ENCODE data around the gene C1QTNF12. TPM values are rescaled to one million over a fixed set of nuclear protein-coding genes. Genes with fewer than 3 reads are reported as not detected.

Gene C1QTNF12
- total RNA-seq, 1 experiment from 2014 or later, result not detected

DNA sequence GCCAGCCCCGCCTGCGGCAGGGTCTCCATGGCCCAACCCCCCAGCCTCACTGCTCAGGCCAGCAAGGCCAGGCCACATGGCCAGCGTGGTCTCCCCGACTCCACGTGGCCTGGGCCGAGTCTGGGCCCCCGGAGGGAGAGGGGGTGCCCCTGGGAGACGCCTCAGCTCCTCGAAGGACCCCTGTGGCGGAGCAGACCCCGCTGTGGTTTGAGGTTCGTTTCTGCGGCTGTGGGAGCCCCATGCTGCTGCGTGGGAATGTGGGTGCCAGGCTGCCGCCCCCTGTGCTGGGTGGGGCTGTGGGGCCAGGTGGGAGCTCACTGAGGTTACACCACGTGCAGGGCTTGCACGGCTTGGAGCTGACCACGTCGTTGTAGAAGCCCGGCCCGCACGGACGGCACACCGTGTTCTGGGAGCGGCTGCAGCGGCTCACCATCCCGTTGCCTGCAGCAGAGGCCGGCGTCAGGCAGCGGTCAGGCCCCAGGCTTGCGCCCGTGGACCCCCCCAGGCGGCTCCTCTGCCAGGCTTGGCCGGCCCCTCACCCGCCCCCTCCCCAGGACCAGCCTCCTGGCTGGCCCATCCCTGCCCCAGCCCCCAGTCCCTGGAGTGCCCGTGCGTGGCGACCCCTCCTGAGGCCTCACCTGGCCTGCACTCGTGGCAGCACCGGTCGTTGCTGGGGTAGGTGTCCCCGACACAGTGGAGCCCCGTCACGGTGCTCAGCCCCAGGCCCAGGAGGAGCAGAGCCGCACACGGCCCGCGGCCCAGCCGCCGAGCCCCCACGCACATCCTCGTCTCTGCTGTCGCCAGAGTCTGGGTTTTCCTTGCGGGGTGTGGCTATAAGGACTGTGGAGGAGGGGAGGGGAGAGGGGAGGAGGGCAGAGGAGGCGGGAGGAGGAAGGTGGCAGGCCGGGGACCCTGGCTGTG lies 32.9 kb downstream of the C1QTNF12 start, which contains the start of gene TNFRSF4:
Gene TNFRSF4, minus strand, starts transcription at position 809 of the 921 bp plus-strand sequence. Its CDS starts 26 bp downstream, at position 783.
- DNase-seq (ENCODE audit: low read depth), result no peak

DNA sequence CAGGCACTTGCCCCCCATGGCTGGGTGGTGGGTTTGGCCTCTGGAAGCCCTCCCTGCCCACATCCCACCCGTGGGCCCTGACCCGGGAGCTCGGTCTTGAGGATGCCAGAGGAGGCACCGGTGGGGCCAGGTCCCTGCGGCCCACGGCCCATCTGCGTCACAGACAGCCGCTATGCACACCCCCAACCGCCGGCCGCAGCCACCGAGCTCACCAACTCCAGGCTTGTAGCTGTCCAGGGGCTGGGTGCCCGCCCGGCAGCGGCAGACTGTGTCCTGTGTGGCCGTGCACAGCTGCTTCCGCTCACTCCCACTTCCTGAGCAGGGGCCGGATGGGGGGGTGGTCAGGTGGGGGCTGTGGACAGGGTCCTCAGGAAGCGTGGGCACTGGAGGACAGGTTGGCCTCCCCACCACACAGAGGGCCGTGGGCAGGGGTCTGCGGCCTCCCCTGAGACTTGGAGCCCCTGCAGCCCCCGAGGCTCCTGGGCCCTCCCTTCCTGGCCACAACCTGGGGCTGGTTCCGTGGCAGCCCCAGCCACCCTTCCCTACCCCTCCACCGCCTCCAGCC lies 33.7 kb downstream of the C1QTNF12 start:
- no peak for DNase-seq (ENCODE audit: low read depth)

DNA sequence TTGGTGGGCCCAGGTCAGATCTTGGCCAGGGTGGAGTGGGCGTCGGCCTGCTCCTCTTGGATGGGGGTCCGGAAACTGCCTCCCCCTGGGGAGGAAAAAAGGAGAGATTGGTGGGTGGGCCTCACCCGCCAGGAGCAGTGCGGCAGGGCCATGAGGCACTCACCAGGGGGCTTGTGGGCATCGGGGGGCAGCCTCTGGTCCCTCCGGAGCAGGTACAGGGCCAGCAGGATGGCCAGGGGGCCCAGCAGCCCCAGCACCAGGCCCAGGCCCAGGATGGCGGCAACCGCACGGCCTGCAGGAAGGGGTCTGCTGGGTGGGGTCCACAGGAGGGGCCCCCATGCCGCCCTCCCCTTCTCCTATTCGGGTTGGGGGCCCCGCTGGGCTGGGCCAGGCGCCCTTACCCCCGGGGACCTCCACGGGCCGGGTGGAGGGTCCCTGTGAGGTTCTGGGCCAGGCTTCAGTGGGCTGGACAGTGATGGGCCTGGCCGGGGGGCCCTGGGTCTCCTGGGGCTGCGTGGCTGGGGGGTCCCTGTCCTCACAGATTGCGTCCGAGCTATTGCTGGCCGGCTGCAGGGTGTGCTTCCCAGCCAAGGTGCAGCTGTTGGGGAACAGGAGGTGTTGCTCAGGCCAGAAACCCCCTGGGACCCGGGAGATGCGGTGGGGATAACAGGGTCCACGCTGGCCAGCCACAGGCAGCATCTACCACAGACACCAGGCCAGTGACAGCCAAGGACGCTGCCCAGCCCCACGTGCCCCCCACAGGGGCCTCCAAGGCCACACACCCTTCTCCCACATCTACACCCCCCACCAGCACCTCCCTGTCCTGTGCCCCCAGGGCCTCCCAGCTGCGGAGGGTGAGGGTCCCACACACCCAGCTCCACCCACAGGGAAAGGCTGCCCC lies 34.7 kb downstream of the C1QTNF12 start:
- no peak for DNase-seq (ENCODE audit: low read depth)

DNA sequence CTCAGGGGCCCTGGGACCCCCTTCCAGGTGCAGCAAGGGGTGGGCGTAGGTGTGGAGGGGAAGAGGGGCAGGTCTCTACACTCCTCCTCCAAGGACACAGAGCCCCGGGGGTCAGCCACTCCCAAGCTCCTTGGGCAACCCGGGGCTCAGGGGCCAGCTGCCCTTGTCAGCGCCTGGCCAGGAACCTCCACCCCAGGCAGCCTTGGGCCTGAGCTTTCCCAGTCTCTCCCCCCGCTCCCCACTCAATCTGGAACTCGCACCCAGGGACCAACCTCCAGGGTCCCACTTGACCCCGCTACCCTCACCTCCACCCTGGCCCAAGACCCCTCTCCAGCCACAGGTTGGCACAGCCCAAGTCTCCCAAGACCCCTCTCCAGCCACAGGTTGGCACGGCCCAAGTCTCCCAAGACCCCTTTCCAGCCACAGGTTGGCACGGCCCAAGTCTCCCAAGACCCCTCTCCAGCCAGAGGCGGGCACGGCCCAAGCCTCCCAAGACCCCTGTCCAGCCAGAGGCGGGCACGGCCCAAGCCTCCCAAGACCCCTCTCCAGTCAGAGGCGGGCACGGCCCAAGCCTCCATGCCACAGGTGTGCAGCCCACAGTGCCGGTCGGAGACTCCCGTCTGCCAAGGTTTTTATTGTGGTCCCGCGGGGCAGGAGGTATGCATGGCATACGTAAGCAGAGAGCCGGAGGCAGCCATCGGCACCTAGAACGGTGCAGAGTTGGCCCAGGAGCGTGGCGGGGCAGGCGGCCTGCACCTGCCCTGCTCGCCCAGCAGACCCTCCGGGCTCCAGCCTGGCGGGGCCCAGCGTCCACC lies 35.6 kb downstream of the C1QTNF12 start:
- no peak for DNase-seq (ENCODE audit: low read depth)

DNA sequence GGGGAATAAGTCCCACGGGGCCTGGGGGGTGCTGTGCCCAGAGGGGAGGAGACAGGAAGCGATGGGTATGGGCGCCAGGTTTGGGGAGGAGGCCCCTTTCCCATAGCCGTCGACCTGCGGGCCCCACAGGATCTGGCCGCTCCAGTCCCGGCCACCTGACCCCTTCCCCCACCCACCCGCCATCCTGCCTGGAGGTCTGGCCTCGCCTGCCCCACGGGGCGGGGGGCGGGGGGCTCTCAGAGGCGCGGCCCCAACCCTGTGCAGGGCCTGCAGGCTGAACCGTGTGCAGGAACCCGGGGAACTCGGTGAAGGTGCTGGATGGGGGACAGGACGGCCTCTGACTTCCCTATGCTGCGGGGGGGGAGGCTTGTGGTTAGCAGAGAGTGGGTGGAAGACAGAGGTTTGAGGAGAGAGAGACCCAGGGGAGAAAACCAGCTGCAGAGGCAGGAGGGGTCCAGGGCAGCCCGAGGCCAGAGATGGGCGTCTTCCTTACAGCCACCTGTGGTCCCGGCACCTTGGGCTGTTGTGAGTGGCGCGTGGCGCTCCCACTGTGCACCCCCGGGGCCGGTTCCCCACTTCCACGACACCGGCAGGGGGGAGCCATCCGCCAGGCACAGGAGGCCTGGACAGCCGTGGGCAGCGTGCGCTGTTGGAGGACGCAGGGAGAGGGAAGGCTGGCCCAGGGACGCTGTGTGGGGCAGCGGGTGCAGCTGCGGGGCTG lies 37.6 kb downstream of the C1QTNF12 start:
- DNase-seq (ENCODE audit: low read depth), result peak; percentile 54

DNA sequence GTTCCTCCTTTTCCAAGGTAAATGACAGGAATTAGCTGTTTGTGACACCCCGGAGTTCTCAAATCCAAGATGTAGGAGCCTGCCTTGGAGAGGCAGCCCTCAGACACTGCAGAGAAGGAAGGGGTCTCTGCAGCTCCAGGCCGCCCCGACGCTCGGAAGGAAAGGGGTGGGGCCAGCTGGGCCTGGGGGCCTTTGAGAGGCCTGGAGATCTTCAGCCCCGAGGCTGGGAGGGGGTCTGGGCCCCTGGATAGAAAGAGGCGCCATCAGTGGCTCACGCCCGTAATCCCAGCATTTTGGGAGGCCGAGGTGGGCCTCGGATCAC lies 39.0 kb downstream of the C1QTNF12 start:
- DNase-seq (ENCODE audit: low read depth), result no peak

DNA sequence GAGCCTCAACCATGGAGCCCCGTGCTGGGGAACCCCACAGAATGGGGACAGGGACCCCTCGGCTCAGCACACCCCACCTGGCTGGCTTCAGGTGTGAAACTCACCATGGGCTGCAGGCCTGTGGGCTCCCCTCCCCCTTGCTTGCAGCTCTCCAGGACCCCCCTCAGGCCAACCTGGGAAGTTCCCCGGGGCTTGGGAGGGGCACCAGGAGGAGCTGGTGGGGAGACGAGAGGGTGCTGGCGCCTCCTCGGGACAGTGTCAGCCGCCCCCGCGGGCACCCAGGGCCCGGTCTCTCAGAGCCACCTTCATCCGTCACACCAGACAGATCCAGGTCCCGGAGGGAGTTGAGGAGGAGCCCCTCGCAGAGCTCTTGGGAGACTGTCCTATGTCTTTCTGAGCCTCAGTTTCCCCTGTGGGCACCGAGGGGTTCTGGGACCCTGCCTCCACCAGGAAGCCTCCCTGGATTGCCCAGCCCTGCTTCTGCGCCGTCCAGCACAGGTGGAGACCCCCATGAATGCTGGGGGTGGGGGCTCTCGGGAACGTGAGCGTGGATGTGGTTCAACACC lies 39.5 kb downstream of the C1QTNF12 start:
- no peak for DNase-seq (ENCODE audit: low read depth)

DNA sequence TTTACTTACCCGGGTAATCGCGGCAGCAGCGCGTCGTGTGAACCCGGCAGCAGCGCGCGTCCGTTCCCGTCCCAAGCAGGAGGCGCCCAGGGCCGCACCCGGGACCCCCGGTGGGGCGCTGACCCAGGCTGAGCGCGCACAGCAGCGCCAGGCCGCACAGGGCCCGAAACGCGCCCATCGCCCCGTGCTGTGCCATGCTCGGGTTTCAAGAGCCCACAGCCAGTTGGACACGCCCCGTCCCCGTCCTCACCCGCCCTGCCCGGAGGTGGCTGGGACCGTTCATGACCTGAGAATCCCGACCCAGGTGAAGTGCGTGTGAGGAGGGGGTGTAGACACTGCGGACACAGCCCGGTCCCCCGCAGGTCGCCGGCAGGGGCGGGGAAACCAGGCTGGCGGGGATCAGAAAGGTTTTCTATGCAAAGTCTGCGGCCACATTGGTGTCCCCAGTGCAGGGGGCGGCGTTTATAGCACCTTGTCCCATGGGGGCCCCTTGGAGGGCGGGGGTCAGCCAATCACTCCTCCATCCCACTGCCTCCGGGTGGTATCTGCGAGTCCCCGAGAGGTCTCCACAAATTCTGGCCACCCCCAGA lies 40.1 kb downstream of the C1QTNF12 start, which contains the start of gene TNFRSF18:
Gene TNFRSF18, minus strand, starts transcription at position 217 of the 590 bp plus-strand sequence. Its CDS starts 21 bp downstream, at position 196.
- no peak for DNase-seq (ENCODE audit: low read depth)

DNA sequence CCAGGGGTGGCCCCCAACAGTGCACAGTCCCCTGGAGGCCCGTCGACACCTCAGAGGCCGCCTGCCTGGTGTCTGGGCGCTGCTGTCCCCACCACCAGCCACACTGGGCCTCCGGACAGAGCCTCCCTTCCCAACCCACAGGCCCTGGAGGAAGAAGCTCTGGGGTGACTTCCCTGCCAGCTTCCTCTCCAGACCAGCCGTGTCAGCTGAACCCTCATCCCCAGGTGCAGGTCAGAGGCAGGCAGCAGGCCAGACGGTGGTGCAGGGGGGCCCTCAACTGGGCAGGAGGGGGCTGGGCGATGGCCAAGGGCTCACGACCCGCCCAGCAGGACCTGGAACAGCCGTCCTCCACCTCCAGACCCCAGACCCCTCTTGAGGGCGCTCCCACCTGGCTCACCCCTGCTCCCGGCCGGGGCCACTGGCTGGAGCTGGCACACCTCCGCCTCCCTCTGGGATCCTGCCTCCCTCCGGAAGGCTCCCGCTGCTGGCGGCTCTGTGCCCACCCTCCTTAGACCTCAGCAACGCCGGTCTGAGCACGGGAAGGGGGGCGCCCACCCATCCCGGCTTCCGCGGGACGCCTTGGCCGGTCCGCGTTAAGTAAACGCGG lies 40.6 kb downstream of the C1QTNF12 start:
- no peak for DNase-seq (ENCODE audit: low read depth)

DNA sequence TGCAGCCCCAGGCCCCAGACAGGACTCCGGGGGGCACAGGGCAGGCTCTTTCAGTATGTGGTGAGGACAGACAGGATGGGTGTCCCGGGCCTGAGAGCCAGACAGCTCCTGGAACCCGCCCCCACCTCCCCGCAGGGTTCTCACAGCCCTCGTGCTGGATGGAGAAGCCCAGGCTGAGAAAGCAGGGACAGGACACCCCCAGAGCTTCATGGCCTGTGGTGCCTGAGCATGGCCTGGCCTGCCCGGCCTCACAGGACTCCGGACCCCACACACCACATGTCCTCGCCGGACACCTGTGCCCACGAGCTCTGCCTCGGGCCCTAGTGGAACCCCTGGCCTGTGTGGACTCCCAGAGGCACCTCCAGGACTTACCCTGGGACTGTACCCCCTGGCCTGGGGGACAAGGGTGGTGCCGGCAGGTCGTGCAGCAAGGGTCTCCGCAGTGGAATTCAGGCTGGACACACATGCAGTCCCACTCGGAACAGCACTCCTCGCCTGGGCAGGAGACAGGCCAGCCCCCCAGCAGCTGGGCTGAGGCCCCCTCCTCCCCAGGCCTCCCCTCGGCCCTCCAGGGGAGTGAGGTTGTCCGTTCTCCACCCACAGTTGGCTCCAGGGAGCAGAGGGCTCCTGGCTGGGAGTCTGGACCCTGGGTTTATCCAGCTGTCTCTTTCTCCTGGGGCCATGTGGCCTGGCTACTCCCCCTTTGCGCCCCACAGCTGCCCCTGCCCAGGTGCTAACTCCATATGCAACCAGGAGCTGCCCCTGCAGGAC lies 41.3 kb downstream of the C1QTNF12 start:
- no peak for DNase-seq (ENCODE audit: low read depth)

DNA sequence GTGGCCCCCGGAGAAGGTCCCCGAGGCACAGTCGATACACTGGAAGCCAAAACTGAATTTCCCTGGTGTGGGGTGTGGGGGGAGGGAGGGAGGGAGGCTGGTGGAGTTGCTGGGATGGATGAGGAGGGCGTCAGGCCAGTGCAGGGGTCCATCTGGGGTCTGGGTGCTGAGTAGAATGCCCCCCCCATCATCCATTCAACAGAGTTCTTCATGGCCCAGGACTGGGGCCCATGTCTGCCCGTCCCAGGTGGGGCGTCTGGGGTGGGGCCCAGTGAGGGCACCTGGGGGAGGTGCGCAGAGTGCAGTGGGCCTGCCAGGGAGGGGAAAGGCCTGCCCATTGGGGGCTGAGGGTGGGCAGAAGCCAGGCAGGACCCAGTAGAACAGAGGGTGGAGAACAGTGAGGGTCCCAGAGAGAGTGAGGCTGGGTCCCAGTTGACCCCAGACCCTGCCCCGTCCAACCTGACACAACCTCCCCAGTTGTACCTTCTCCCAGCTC lies 42.0 kb downstream of the C1QTNF12 start:
- DNase-seq (ENCODE audit: low read depth), result no peak

DNA sequence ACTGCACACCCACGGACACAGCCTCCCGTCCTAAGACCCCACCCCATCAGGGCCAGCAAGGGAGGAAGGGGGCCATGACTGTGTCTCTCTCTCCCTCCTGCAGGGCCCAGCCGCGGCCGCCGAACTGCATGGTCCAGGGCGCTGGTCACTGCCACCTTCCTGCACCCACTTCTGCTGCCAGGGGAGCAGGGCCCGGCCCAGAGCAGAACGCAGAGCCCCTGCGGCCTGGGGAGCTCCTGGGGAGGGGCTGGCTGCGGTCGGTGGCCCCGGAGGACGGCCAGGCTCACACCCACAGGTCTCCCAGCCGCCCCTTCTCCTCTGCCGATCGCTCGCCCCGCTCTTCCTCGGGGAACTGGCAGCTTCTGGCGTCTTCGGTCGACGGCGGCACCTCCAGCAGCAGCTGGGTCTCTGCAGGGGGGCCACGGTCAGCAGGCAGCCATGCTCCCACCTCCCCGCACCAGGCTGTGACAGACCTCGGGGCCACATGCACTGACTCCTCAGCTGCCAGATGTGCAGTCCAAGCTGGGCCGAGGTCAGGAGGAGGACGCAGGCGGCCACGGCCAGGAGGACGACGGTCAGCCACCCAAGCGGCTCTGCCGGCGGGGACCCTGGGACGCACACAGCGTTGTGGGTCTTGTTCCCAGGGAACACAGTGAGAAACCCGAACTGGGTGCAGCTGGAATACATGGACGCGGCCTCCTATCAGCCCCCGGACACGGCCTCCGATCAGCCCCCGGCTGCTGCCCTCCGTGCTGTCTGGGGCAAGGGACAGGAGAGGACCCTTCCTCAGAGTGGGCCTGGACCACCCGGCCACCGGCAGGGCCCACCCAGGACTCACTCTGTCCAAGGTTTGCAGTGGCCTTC lies 42.7 kb downstream of the C1QTNF12 start:
- DNase-seq (ENCODE audit: low read depth), result no peak

DNA sequence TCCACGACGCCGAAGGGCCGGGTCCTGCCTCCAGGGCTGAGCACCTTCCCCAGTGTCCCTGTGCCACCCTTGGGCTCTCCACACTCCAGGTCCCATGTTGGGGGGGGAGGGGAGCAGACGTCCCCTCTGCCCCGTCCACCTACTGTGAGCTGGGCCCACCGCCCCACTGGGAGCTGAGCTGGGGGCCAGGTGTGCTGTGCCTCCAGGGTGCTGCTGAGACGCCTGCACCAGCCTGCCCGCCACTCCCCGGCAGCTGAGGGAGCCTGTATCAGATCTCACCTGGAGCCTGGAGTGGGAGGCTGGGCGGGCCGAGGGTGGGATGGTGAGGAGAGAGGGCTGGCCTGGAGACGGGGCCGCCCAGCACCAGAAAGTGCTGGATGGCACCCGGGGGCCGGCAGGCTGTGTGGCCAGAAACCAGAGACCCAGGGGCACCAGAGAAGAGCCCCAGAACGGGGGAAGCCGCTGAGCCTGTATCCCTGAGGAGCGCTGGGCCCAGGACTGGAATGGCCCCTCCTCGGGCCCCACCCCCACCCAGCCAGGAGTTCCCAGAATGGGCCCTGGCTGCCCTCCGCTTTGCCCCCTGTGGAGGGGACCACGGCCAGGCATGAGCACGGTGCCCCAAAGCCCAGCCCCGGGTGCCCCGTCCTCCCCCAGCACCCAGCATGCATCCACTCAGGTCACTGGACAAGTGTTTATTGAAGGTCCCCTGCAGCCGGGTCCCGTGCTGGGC lies 43.5 kb downstream of the C1QTNF12 start:
- DNase-seq (ENCODE audit: low read depth), result no peak

DNA sequence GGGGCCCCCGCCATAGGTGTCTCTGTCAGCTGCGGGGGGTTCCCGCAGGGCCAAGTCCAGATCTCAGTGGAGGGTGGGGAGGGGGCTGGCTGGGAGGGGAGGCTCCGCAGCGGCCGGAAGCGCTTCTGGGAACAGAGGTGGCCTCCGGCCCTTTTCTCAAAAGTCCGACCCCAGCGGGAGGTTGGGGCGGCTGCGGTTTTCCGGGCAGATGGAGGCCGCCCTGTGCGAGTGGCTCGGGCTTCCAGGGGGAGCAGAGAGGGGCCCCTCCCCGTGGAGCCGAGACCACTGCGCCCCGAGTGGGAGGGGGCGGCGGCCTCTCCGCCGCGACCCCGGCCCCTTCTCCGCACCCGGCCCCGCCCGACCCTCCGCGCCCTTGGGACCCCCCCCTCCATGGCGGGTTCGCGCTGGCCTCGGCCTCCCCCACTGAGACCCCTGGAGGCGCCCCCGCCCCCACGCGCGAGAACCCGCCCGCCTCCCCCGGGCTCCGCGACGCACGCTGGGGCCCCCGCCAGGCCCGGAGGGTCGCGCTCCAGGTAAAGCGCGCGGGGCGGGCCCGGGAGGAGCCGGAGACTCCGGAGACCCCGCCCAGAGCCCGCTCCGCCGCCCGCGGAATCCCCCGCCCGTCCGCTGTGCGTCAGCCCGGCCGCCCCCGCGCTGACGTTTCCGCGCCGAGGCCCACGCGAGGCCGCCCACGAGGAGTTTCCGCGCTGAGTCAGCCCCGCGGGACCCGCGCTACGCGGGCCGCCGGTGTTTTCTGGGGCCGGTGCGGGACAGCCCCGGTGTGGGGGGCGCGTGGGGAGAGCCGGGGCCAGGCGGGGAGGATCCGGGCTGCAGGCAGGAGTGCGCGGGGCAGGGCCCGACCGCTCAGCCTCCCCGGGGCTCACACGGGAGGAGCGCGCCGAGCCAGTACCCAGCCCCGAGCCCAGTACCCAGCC lies 45.4 kb downstream of the C1QTNF12 start:
- DNase-seq (ENCODE audit: low read depth), result peak; percentile 56

Measured in Daoy (cell line).